ENCODE measurements around the gene TEX14.

DNA sequence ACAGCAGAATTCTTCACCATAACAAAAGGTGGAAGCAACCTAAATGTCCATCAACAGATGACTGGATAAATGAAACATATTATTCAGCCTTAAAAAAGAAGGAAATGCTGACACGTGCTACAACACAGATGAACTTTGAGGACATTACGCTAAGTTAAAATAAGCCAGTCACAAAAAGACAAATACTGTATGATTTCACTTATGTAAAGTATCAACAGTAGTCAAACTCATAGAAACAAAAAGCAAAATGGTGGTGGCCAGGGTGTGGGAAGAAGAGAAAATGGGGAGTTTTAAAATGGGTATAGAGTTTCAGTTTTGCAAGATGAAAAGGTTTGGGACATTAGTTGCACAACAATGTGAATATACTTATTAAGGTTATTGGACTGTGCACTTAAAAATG is 127.6 kb downstream of the TEX14 start:
- no peak for TF ChIP-seq POLR2A (IDR thresholded peaks at IDR 0.05)
- TF ChIP-seq, protein P1, sequence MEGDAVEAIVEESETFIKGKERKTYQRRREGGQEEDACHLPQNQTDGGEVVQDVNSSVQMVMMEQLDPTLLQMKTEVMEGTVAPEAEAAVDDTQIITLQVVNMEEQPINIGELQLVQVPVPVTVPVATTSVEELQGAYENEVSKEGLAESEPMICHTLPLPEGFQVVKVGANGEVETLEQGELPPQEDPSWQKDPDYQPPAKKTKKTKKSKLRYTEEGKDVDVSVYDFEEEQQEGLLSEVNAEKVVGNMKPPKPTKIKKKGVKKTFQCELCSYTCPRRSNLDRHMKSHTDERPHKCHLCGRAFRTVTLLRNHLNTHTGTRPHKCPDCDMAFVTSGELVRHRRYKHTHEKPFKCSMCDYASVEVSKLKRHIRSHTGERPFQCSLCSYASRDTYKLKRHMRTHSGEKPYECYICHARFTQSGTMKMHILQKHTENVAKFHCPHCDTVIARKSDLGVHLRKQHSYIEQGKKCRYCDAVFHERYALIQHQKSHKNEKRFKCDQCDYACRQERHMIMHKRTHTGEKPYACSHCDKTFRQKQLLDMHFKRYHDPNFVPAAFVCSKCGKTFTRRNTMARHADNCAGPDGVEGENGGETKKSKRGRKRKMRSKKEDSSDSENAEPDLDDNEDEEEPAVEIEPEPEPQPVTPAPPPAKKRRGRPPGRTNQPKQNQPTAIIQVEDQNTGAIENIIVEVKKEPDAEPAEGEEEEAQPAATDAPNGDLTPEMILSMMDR (IDR thresholded peaks at IDR 0.05), result no peak
